GM19397 (cell line): ENCODE data around the gene TPRG1L.
"Not testable (repeated sequence)": the region's sequence is repeated elsewhere in the genome, so short reads cannot be mapped to it uniquely, and the experiment has no call there.

Experiments used
- ATAC-seq: cut with Tn5 transposase; IDR thresholded peaks from one replicate; pipeline ENCODE4 v1.9.1; 2021; ENCODE audit warnings: mild to moderate bottlenecking, moderate library complexity; ENCODE audit not compliant: unreplicated experiment

The TPRG1L gene

GRCh38 chr1:3607703-3608065 lies 17.1 kb upstream of the TPRG1L start:
- ATAC-seq = no peak

- no peak for ATAC-seq
Measured at GRCh38 chr1:3608154-3608553, 16.7 kb upstream of the TPRG1L start.

- ATAC-seq = no peak
Measured at GRCh38 chr1:3609016-3609768, 15.6 kb upstream of the TPRG1L start.

- no peak for ATAC-seq
Measured at GRCh38 chr1:3609769-3610526, 14.9 kb upstream of the TPRG1L start.

- ATAC-seq = no peak
Measured at GRCh38 chr1:3610527-3611169, 14.2 kb upstream of the TPRG1L start.

GRCh38 chr1:3611170-3612019 lies 13.4 kb upstream of the TPRG1L start, which contains the start of gene MEGF6:
Gene MEGF6, minus strand, starts transcription at chr1:3611508. Its CDS starts 240 bp downstream, at chr1:3611268.
- ATAC-seq = no peak

GRCh38 chr1:3612123-3612522 lies 12.7 kb upstream of the TPRG1L start:
- no peak for ATAC-seq

- no peak for ATAC-seq
Measured at GRCh38 chr1:3614755-3615742, 9.8 kb upstream of the TPRG1L start.

GRCh38 chr1:3616861-3617260 lies 8.0 kb upstream of the TPRG1L start:
- ATAC-seq = no peak

- no peak for ATAC-seq
Measured at GRCh38 chr1:3617806-3618345, 6.9 kb upstream of the TPRG1L start.

GRCh38 chr1:3618531-3618880 lies 6.3 kb upstream of the TPRG1L start:
- no peak for ATAC-seq

GRCh38 chr1:3618881-3619671 lies 5.7 kb upstream of the TPRG1L start:
- ATAC-seq = no peak

- ATAC-seq = no peak
Measured at GRCh38 chr1:3620708-3621107, 4.1 kb upstream of the TPRG1L start.

GRCh38 chr1:3621151-3621671 lies 3.6 kb upstream of the TPRG1L start:
- not testable (repeated sequence) for ATAC-seq

- not testable (repeated sequence) for ATAC-seq
Measured at GRCh38 chr1:3622102-3622501, 2.7 kb upstream of the TPRG1L start.

GRCh38 chr1:3623441-3624199 lies 1.2 kb upstream of the TPRG1L start:
- ATAC-seq = no peak

- ATAC-seq = peak; percentile 12
Measured at GRCh38 chr1:3625151-3625907, 514 bp downstream of the TPRG1L start.
